Activated naive CD8-positive, alpha-beta T cell treated with anti-CD3 and anti-CD28 coated beads, Interleukin-2, amount 50 U/mL, for 16 hours (primary cell): ENCODE data around the gene CCNE1.
A peak's percentile ranks its signal among the peaks of the same experiment; 100 is the strongest.
"Not testable (repeated sequence)": the region's sequence is repeated elsewhere in the genome, so short reads cannot be mapped to it uniquely, and the experiment has no call there.

Experiments
- DNase-seq: peaks from one replicate; pipeline ENCODE4 v3.0.0-alpha.2; 2020; ENCODE audit warnings: low read depth, low spot score

CCNE1 gene

DNA sequence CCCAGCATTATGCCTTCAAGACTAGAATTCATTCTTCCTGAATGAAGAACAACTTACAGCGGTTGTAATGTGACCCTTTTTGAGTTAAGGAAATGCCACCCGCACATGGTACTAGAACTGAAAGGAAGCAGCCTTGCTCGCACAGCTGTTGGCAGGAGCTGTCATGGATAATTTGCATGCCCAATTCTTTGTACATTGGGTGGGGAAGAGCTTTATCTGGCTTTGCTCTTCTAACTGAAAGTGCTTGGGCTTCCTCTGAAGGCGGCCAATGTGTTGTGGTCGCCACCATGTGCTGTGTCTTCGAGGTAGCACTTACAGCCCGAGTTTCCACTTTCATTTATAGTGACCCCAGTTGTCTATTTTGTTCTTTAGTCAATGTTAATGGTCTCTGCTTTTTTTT lies 3.4 kb downstream of the CCNE1 start:
- no peak for DNase-seq

GRCh38 chr19:29817316-29817715 lies 5.5 kb downstream of the CCNE1 start:
- DNase-seq = no peak

GRCh38 chr19:29819300-29819699 lies 7.5 kb downstream of the CCNE1 start:
- DNase-seq = no peak

DNA sequence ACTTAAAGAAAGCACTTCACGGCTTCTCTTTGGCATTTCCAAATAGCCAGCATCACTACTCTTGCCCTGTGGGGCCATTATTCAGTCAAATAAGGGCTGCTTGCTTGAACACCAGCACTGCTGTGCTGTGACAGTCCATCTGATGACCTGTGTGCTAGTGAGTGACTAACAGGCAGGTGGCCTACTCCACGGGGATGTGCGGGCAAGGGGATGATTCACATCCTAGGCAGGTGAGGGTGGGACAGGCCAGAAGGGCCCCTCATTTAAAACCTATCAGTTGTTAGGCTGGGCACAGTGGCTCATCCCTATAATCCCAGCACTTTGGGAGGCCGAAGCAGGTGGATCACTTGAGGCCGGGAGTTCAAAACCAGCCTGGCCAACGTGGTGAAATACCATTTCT lies 8.2 kb downstream of the CCNE1 start:
- no peak for DNase-seq

- DNase-seq = no peak
These were observed 12.0 kb downstream of the CCNE1 start for GRCh38 chr19:29823581-29824330.

DNA sequence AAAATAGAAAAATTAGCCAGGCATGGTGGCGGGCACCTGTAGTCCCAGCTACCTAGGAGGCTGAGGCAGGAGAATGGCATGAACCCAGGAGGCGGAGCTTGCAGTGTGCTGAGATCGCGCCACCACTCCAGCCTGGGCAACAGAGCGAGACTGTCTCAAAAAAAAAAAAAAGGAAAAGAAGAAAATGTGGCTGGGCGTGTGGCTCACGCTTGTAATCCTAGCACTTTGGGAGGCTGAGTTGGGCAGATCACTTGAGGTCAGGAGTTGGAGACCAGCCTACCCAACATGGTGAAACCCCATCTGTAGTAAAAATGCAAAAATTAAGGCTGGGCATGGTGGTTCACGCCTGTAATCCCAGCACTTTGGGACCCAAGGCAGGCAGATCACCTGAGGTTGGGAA lies 13.5 kb downstream of the CCNE1 start:
- not testable (repeated sequence) for DNase-seq

GRCh38 chr19:29831041-29831548 lies 19.3 kb downstream of the CCNE1 start:
- peak; percentile 21 for DNase-seq

GRCh38 chr19:29831686-29832085 lies 19.9 kb downstream of the CCNE1 start:
- no peak for DNase-seq

DNA sequence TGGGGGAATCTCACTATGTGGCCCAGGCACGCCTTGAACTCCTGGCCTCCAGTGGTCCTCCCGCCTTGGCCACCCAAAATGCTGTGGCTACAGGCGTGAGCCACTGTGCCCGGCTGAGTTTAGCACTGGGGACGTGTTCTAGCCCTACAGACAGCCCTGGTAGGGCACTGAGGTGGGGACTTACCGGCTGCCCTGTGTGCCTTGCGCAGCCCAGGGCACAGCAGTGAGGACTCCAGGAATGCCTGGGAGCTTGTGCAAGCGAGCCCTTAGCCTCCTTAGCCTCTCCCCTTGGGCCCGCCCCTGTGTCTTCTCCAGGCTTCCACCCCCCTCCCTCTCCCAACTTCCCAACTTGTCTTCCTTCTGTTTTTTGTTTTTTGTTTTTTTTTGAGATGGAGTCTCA lies 21.0 kb downstream of the CCNE1 start:
- DNase-seq = no peak

DNA sequence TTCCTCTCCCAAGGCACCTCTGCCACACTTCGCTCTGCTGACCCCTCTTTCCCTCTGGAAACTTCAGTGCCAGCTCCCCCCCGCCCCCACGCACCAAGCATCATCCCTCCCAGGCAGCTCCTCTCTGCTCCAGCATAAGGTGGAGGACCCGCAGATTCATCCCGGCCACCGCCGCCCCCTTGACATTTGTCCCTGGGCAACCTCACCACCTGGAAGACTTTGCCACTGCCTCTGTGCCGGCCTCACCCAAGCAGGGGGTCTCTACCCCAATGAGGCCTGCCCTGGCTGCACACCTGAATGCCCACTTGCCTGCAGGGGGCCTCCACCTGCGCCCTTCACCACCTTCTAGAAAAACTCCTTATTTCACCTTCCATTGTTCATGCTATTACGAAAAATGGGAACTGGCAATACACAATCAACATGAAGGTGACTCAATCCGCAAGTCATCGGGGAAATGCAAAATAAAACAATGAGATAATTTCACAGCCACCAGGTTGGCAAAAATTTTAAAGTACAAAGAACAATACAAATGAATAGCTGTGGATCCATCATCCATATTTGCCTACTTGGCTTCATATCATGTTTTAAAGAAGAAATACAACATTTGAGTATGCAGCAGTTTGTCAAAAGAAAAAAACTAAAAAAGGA lies 21.9 kb downstream of the CCNE1 start:
- DNase-seq = no peak

DNA sequence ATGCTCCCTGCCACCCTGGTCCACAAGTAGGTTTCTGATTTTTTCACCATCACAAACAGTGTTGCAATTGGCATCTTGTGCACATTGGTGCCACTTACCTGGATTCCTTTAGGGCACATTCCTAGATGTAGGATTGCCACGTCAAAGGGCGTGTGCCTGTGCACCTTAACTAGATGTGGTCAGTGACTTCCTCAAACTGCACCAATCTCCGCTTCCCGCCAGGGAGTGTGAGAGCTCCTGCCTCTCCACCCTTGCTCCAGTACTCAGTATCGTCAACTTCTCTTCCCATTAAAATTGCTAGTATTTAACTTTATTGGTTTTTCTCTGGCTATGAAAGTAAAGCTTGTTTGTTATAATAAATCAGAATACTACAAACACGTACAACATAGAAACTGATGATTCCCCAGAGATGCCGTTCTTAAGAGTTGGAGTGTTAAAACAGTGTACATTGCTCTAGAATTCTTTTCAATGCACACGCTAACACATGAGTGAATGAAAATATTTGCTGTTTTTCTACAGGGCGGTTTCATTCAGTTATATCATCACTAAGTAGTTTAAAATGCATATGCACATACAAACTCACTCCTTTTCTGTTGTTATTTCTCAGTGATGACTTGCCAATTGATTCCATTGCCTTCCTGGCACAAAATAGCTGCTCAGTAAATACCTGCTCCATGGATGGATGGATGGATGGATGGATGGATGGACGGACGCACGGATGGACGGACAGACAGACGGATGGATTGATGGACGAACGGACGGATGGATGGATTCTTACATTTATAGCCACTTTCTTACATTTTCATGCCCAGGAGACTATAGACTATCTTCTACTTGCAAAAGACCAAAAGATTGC lies 23.4 kb downstream of the CCNE1 start:
- no peak for DNase-seq

DNA sequence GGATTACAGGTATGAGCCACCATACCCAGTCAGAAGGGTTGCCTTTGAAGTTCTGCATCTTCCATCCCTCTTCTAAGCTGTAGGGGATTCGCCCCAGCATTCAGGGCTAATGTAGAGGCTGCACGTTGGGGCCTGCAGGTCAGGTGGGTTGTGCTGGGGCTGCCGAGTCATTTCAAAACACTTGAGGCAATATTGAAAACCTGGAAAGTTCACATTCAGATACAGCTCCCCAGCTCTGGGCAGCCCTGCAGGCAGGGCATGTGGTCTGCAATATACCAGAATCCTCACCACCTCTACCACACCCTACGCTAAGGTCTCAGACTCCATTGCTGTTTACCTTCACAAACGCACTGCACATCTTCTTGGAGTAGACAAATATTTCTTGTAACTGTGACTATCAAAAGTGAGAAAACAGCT lies 24.6 kb downstream of the CCNE1 start:
- no peak for DNase-seq

GRCh38 chr19:29837448-29837981 lies 25.7 kb downstream of the CCNE1 start:
- DNase-seq = peak; percentile 50

GRCh38 chr19:29837996-29838395 lies 26.2 kb downstream of the CCNE1 start:
- no peak for DNase-seq

GRCh38 chr19:29840066-29840950 lies 28.5 kb downstream of the CCNE1 start:
- DNase-seq = no peak

DNA sequence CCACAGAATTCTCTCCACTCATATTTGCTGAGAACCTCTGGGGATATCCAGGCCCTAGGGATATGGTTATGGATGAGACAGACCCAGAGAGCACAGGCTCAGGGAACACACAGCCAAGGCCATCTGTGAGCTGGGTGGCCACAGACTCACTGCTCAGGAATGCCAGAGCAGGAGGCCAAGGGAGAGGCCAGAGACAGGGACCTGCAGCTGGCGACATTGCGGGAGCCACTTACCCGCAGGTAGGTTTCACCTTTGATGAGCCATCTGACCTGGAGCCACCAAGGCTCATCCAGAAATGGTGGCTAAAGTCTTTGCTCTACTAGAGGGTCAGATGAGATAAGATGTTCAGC lies 29.4 kb downstream of the CCNE1 start:
- no peak for DNase-seq

- DNase-seq = no peak
These were observed 30.0 kb downstream of the CCNE1 start for GRCh38 chr19:29841559-29842367.

DNA sequence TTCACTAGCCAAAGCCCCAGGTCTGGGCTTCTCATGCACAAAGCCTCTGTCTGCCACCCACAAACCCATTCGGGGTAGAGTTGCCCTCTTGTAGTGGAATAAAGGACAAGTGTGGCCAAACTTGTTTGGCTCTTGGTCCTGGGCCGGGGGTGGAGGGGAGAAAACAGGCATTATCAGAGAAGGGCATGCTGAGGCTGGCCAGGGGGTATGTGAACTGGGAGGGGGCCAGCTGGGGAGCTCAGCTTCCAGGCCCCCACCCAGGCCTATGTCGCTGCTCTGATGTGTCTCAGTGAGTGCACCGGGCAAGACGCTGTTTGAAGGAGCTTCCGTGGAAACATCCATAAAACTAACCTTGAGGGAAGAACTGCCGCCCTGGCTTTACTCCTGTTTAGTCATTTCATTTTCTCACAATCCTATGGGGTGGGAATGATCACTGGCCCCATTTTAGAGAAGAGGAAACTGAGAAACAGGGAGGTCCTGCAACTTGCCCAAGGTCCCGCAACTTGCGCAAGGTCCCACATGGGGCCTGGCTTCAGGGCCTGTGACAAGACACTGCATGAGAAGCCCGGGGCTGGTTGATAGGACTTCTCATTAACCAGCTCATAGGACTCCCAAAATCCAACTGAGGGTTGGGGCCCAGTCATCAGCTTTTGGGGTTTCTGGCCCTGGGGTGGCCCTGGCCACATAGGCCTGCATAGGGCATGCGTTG lies 30.8 kb downstream of the CCNE1 start:
- no peak for DNase-seq

GRCh38 chr19:29843180-29844051 lies 31.6 kb downstream of the CCNE1 start:
- no peak for DNase-seq
